HFFc6 (cell line): ENCODE measurements around the gene CAMK1. TPM values are rescaled to one million over a fixed set of nuclear protein-coding genes. Genes with fewer than 3 reads are reported as not detected.
A peak's percentile ranks its signal among the peaks of the same experiment; 100 is the strongest.

Experiments used
- DNase-seq: peaks from one replicate; pipeline ENCODE4 v3.0.0-alpha.2; 2018
- H3K27ac Mint-ChIP-seq: 2 replicates; pipeline ENCODE4 v1.8.0; 2020; ENCODE audit warnings: mild to moderate bottlenecking, mixed read lengths
- H3K27me3 Mint-ChIP-seq: 2 replicates; pipeline ENCODE4 v1.8.0; 2021; ENCODE audit warnings: mild to moderate bottlenecking, moderate library complexity, mixed read lengths; ENCODE audit not compliant: insufficient read depth
- H3K36me3 Mint-ChIP-seq: 2 replicates; pipeline ENCODE4 v1.8.0; 2021; ENCODE audit warnings: low read depth, mixed read lengths
- H3K4me1 Mint-ChIP-seq: 2 replicates; pipeline ENCODE4 v1.8.0; 2020; ENCODE audit warnings: low read depth, mixed read lengths
- H3K4me3 Mint-ChIP-seq: 2 replicates; pipeline ENCODE4 v1.8.0; 2020; ENCODE audit warnings: mild to moderate bottlenecking, moderate library complexity, mixed read lengths
- H3K9me3 Mint-ChIP-seq: 2 replicates; pipeline ENCODE4 v1.8.0; 2020; ENCODE audit warnings: mild to moderate bottlenecking, mixed read lengths
- CTCF ChIP-seq: fragments of 200-600 bp; sonication (generic); IDR thresholded peaks from 2 replicates; pipeline ENCODE4 v1.5.0; 2021; ENCODE audit warnings: antibody characterized with exemption, mild to moderate bottlenecking
- total RNA-seq, 6 experiments: library from RNA; stranded (reverse); fragmentation: NEBNext Ultra II Directional; extraction: Animal tissue kit (Norgen Biotek cat#: 25700); gene quantifications; 2 replicates in 1 of 6; 3 replicates in 5 of 6; pipeline ENCODE4 v1.2.3, GENCODE V29; 2021

The CAMK1 gene
- total RNA-seq, 6 experiments from 2014 or later, result 22.1 to 33.0 (median 28.8) TPM

- peak; percentile 95 for DNase-seq
- H3K27ac Mint-ChIP-seq, result peak within 1 kb of the TSS; percentile 100
- H3K4me3 Mint-ChIP-seq, result peak within 1 kb of the TSS; percentile 94
- no peak; the same call in 1 of the 2 replicates for TF ChIP-seq CTCF
- peaks cover 2% of the 10 kb centered on the region for H3K27me3 Mint-ChIP-seq
- no peaks in the 10 kb centered on the region for H3K9me3 Mint-ChIP-seq
- H3K4me1 Mint-ChIP-seq, result peaks cover 45% of the 10 kb centered on the region
- peaks cover 49% of the 10 kb centered on the region for H3K36me3 Mint-ChIP-seq
These were observed 22.8 kb upstream of the CAMK1 start, which contains the start of the genes ARPC4 and TADA3 for GRCh38 chr3:9792405-9793160. Gene ARPC4 (plus strand): TSS chr3:9793082. CDS start chr3:9793122, 40 bp downstream. Gene TADA3 (minus strand): TSS chr3:9792473. CDS start chr3:9791466, 1,007 bp downstream.

GRCh38 chr3:9791790-9792404, 22.1 kb upstream of the CAMK1 start:
- Mint-ChIP-seq H3K4me1 (peaks cover 38% of the 10 kb centered on the region), H3K27ac (peak overlapping the region; percentile 100), H3K4me3 (peak overlapping the region; percentile 94), H3K36me3 (peaks cover 46% of the 10 kb centered on the region), H3K9me3 (no peaks in the 10 kb centered on the region), H3K27me3 (peaks cover 2% of the 10 kb centered on the region)
- no peak for TF ChIP-seq CTCF
- no peak for DNase-seq

DNA sequence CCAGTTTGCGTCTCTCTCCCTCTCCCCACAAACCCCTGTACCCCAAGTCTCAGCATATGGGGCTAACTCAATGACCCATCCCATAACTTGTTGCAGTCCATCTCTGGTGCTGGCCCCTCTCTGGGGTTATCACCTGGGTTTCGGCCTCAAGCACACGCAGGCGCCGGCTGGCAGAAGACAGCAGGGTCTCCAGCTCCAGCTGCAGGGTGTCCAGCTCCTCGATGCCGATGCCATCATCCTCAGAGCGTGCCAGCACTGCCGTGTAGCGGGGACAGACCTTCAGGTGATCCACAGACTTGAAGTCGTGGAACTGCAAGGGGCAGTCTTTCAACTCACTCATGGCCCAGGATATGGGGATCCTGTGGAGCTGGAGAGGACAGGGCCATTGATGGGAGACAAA, 21.4 kb upstream of the CAMK1 start:
- Mint-ChIP-seq H3K27me3 (peaks cover 2% of the 10 kb centered on the region), H3K4me3 (peak overlapping the region; percentile 94), H3K36me3 (peaks cover 53% of the 10 kb centered on the region), H3K27ac (peak overlapping the region; percentile 100), H3K9me3 (no peaks in the 10 kb centered on the region), H3K4me1 (peaks cover 38% of the 10 kb centered on the region)
- TF ChIP-seq CTCF, result no peak
- no peak for DNase-seq

GRCh38 chr3:9787714-9788113, 18.0 kb upstream of the CAMK1 start:
- H3K27me3 Mint-ChIP-seq, result peaks cover 2% of the 10 kb centered on the region
- no peak for TF ChIP-seq CTCF
- DNase-seq, result no peak
- H3K9me3 Mint-ChIP-seq, result no peaks in the 10 kb centered on the region
- peak overlapping the region; percentile 1; the same call in 1 of the 2 replicates for H3K27ac Mint-ChIP-seq
- peaks cover 20% of the 10 kb centered on the region for H3K4me1 Mint-ChIP-seq
- H3K4me3 Mint-ChIP-seq, result no peak overlapping the region
- peaks cover 36% of the 10 kb centered on the region for H3K36me3 Mint-ChIP-seq

GRCh38 chr3:9786825-9787669, 17.3 kb upstream of the CAMK1 start:
- Mint-ChIP-seq H3K27me3 (peaks cover 2% of the 10 kb centered on the region), H3K36me3 (peaks cover 36% of the 10 kb centered on the region), H3K9me3 (no peaks in the 10 kb centered on the region), H3K4me1 (peaks cover 19% of the 10 kb centered on the region), H3K4me3 (no peak overlapping the region), H3K27ac (no peak overlapping the region)
- no peak for DNase-seq
- TF ChIP-seq CTCF, result peak; percentile 74
